ENCODE results near the gene NF2. TPM values are rescaled to one million over a fixed set of nuclear protein-coding genes. Genes with fewer than 3 reads are reported as not detected.
A peak's percentile ranks its signal among the peaks of the same experiment; 100 is the strongest.

The NF2 gene
- total and polyA plus RNA-seq, 10 of the 15 experiments (the other 5 are each of a cell fraction or from before 2014, with no cell fraction given), result 2.2 to 49.8 (median 22.5) TPM

DNA sequence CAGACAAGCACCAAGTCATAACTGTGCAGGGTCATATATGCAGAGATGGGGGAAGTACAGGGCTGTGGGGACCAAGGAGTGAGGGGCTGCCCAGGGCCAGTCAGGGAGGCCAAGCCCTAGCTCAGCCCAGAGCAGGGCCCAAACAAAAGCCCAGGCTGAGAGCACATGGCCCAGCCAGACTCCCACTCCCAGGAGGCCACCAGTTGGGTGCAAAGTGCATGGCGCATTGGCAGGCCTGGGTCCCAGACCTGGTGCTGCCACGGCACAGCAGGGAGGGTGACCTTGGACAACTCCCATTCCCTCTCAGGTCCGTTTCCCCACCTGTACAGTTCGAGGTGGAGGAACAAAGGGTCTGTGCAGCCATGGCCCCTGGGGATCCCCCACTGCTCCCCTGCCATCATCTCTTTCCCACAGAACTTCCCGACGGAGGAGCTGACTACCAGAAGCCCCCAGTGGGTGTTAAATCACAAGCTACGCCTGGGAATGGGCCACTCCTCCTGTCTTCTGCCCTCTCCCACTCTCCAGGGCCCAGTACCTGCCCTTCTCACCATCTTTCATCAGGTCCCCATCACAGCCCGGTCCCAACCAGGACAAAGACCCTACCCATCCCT, 23.1 kb upstream of the NF2 start:
- FAIRE-seq, result no peak
- Histone ChIP-seq H3K9me3 (replicated peaks; ENCODE audit: control insufficient read depth, insufficient read depth, low read length) (no peaks in the 10 kb centered on the region), H4K20me1 (ENCODE audit: control insufficient read depth, insufficient read depth) (no peaks in the 10 kb centered on the region), H3K27ac (ENCODE audit: control insufficient read depth, insufficient read depth) (peak overlapping the region; percentile 51), H3K9ac (ENCODE audit: control insufficient read depth, insufficient read depth, low read length) (peak overlapping the region; percentile 79), H3K27me3 (replicated peaks in 1 of 2; ENCODE audit: control insufficient read depth in 2 of 2, insufficient read depth in 2 of 2, low read length in 1 of 2) (no peaks in the 10 kb centered on the region), H3K79me2 (ENCODE audit: control insufficient read depth, insufficient read depth, low read length) (peaks cover 9% of the 10 kb centered on the region), H3K36me3 (ENCODE audit: control insufficient read depth in 2 of 2, insufficient read depth in 2 of 2, low read length in 1 of 2) (no peaks in the 10 kb centered on the region; a peak in 1 of 4 replicates), H3K4me1 (ENCODE audit: control insufficient read depth, insufficient read depth, low read length) (peaks cover 4% of the 10 kb centered on the region; the same call in 1 of the 2 replicates), H2AFZ (ENCODE audit: control insufficient read depth, low read depth, low read length) (peak overlapping the region; percentile 63), H3K4me2 (ENCODE audit: control insufficient read depth, insufficient read depth) (peak overlapping the region; percentile 92), H3K4me3 (peak overlapping the region; percentile 99)
- in situ Hi-C loops (cut with MboI) (no loop called here), intact Hi-C loops (cut with micrococcal nuclease; ENCODE audit: unreplicated experiment) (loop anchor here (2.0 kb wide), 2 partner anchors 22 to 28 kb away; partner anchors contain the start of genes NF2 and THOC5)
- POLR2A ChIA-PET, result interaction anchor here (1.3 kb wide), 1 partner anchor 27 kb away, joined by 7 read pairs; the partner anchor contains the start of gene THOC5
- WGBS (ENCODE audit: insufficient coverage, insufficient replicate concordance, low lambda C conversion rate, missing lambda C conversion rate), result 8% methylated on average over 8 of the region's 8 CpGs
- TSS peak; percentile 82 for BruUV-seq (replicated peaks)
- SMC1A ChIA-PET (ENCODE audit: uncharacterized antibody, unreplicated experiment), result no interaction called here
- DNase-seq (ENCODE audit: low read depth, low spot score), result no peak
- RAD21 ChIA-PET (ENCODE audit: unreplicated experiment), result no interaction called here
- CTCF ChIA-PET, result interaction anchor here (0.7 to 1.7 kb wide), 3 partner anchors 10 to 185 kb away, joined by 3 to 11 read pairs (median 4); partner anchors contain the start of gene THOC5
- ATAC-seq, result peak; percentile 66
- TF ChIP-seq, protein P1, sequence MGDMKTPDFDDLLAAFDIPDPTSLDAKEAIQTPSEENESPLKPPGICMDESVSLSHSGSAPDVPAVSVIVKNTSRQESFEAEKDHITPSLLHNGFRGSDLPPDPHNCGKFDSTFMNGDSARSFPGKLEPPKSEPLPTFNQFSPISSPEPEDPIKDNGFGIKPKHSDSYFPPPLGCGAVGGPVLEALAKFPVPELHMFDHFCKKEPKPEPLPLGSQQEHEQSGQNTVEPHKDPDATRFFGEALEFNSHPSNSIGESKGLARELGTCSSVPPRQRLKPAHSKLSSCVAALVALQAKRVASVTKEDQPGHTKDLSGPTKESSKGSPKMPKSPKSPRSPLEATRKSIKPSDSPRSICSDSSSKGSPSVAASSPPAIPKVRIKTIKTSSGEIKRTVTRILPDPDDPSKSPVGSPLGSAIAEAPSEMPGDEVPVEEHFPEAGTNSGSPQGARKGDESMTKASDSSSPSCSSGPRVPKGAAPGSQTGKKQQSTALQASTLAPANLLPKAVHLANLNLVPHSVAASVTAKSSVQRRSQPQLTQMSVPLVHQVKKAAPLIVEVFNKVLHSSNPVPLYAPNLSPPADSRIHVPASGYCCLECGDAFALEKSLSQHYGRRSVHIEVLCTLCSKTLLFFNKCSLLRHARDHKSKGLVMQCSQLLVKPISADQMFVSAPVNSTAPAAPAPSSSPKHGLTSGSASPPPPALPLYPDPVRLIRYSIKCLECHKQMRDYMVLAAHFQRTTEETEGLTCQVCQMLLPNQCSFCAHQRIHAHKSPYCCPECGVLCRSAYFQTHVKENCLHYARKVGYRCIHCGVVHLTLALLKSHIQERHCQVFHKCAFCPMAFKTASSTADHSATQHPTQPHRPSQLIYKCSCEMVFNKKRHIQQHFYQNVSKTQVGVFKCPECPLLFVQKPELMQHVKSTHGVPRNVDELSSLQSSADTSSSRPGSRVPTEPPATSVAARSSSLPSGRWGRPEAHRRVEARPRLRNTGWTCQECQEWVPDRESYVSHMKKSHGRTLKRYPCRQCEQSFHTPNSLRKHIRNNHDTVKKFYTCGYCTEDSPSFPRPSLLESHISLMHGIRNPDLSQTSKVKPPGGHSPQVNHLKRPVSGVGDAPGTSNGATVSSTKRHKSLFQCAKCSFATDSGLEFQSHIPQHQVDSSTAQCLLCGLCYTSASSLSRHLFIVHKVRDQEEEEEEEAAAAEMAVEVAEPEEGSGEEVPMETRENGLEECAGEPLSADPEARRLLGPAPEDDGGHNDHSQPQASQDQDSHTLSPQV (IDR thresholded peaks at IDR 0.05), result no peak
- TF ChIP-seq, protein P2, sequence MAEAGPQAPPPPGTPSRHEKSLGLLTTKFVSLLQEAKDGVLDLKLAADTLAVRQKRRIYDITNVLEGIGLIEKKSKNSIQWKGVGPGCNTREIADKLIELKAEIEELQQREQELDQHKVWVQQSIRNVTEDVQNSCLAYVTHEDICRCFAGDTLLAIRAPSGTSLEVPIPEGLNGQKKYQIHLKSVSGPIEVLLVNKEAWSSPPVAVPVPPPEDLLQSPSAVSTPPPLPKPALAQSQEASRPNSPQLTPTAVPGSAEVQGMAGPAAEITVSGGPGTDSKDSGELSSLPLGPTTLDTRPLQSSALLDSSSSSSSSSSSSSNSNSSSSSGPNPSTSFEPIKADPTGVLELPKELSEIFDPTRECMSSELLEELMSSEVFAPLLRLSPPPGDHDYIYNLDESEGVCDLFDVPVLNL (IDR thresholded peaks at IDR 0.05; ENCODE audit: low read depth, low read length), result no peak
- TF ChIP-seq, protein P3, sequence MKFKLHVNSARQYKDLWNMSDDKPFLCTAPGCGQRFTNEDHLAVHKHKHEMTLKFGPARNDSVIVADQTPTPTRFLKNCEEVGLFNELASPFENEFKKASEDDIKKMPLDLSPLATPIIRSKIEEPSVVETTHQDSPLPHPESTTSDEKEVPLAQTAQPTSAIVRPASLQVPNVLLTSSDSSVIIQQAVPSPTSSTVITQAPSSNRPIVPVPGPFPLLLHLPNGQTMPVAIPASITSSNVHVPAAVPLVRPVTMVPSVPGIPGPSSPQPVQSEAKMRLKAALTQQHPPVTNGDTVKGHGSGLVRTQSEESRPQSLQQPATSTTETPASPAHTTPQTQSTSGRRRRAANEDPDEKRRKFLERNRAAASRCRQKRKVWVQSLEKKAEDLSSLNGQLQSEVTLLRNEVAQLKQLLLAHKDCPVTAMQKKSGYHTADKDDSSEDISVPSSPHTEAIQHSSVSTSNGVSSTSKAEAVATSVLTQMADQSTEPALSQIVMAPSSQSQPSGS (IDR thresholded peaks at IDR 0.05; ENCODE audit: low read length), result no peak
- TF ChIP-seq MTA2 (IDR thresholded peaks at IDR 0.05; ENCODE audit: low read depth), result no peak
- TF ChIP-seq CREB1 (IDR thresholded peaks at IDR 0.05; ENCODE audit: low read depth), result no peak
- no peak for TF ChIP-seq GATAD2B (conservative IDR thresholded peaks at IDR 0.05; ENCODE audit: low read depth)
- TF ChIP-seq, protein P4, sequence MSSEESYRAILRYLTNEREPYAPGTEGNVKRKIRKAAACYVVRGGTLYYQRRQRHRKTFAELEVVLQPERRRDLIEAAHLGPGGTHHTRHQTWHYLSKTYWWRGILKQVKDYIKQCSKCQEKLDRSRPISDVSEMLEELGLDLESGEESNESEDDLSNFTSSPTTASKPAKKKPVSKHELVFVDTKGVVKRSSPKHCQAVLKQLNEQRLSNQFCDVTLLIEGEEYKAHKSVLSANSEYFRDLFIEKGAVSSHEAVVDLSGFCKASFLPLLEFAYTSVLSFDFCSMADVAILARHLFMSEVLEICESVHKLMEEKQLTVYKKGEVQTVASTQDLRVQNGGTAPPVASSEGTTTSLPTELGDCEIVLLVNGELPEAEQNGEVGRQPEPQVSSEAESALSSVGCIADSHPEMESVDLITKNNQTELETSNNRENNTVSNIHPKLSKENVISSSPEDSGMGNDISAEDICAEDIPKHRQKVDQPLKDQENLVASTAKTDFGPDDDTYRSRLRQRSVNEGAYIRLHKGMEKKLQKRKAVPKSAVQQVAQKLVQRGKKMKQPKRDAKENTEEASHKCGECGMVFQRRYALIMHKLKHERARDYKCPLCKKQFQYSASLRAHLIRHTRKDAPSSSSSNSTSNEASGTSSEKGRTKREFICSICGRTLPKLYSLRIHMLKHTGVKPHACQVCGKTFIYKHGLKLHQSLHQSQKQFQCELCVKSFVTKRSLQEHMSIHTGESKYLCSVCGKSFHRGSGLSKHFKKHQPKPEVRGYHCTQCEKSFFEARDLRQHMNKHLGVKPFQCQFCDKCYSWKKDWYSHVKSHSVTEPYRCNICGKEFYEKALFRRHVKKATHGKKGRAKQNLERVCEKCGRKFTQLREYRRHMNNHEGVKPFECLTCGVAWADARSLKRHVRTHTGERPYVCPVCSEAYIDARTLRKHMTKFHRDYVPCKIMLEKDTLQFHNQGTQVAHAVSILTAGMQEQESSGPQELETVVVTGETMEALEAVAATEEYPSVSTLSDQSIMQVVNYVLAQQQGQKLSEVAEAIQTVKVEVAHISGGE (CRISPR knock-in tag; IDR thresholded peaks at IDR 0.05), result no peak
- TF ChIP-seq, protein P5, sequence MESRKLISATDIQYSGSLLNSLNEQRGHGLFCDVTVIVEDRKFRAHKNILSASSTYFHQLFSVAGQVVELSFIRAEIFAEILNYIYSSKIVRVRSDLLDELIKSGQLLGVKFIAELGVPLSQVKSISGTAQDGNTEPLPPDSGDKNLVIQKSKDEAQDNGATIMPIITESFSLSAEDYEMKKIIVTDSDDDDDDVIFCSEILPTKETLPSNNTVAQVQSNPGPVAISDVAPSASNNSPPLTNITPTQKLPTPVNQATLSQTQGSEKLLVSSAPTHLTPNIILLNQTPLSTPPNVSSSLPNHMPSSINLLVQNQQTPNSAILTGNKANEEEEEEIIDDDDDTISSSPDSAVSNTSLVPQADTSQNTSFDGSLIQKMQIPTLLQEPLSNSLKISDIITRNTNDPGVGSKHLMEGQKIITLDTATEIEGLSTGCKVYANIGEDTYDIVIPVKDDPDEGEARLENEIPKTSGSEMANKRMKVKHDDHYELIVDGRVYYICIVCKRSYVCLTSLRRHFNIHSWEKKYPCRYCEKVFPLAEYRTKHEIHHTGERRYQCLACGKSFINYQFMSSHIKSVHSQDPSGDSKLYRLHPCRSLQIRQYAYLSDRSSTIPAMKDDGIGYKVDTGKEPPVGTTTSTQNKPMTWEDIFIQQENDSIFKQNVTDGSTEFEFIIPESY (IDR thresholded peaks at IDR 0.05), result no peak
- no peak for TF ChIP-seq ZNF274 (IDR thresholded peaks at IDR 0.05; ENCODE audit: insufficient read depth, insufficient read length)
- TF ChIP-seq LARP7 (IDR thresholded peaks at IDR 0.05), result no peak
- no peak for TF ChIP-seq YBX1 (IDR thresholded peaks at IDR 0.05)

All from GM12878 (cell line).